ENCODE results near the gene FBLN5. TPM values are rescaled to one million over a fixed set of nuclear protein-coding genes. Genes with fewer than 3 reads are reported as not detected.

FBLN5 gene
- total RNA-seq, 4 donors from 2014 or later = 19.6 to 36.8 (median 27.3) TPM

DNA sequence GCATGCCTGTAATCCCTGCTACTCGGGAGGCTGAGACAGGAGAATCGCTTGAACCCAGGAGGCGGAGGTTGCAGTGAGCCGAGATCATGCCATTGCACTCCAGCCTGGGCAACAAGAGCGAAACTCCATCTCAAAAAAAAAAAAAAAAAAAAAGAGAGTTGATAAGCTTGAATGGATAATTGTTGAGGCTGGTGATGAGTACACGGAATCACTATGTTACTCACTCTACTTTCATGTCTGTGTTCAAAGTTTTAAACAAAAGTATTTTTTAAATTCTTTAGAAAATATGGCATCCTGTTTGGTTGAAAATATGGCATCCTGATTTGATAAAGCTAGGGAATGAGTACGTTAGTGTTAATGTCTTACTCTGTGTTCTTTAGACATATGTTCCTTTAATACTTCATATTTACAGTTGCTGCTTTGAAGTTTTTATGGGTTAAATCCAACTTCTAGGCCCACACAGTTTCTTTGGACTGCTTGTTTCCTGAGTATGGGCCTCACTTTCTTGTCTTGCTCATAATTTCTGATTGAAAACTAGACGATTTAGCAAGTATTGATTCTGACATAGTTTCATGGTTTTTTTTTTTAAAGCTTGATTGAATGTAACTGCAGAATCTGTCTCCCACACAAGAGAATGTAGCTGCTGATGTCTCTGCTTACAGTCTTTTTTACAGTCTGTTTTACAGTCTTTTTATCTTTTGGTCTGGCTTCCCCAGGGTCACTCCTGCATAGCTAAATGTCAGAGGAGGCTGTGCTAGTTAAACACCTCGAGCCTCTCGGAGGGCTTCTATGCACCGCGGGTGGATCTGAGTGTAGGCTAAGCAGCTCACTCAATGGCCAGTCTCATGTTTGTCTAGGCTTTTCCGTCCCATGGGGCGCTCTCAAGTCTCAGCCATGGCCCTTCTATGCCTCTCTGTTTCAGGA is 14.1 kb upstream of the FBLN5 start:
- ATAC-seq (no peak), DNase-seq (no peak)
- Histone ChIP-seq H3K27ac (no peak overlapping the region), H3K36me3 (no peaks in the 10 kb centered on the region), H3K27me3 (no peaks in the 10 kb centered on the region), H3K9me3 (no peaks in the 10 kb centered on the region), H3K4me3 (no peak overlapping the region), H3K4me1 (no peaks in the 10 kb centered on the region)
- TF ChIP-seq, protein P1, sequence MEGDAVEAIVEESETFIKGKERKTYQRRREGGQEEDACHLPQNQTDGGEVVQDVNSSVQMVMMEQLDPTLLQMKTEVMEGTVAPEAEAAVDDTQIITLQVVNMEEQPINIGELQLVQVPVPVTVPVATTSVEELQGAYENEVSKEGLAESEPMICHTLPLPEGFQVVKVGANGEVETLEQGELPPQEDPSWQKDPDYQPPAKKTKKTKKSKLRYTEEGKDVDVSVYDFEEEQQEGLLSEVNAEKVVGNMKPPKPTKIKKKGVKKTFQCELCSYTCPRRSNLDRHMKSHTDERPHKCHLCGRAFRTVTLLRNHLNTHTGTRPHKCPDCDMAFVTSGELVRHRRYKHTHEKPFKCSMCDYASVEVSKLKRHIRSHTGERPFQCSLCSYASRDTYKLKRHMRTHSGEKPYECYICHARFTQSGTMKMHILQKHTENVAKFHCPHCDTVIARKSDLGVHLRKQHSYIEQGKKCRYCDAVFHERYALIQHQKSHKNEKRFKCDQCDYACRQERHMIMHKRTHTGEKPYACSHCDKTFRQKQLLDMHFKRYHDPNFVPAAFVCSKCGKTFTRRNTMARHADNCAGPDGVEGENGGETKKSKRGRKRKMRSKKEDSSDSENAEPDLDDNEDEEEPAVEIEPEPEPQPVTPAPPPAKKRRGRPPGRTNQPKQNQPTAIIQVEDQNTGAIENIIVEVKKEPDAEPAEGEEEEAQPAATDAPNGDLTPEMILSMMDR (IDR thresholded peaks at IDR 0.05 in 4 of 5, conservative IDR thresholded peaks at IDR 0.05 in 1 of 5) = no peak
- TF ChIP-seq POLR2A (IDR thresholded peaks at IDR 0.05) = no peak
- in situ Hi-C loops (cut with MboI; ENCODE audit: low sequenced_read_pairs in 4 of 4) = no loop called here
- intact Hi-C loops (cut with DNase I; ENCODE audit: low total_unique reads) = no loop called here

DNA sequence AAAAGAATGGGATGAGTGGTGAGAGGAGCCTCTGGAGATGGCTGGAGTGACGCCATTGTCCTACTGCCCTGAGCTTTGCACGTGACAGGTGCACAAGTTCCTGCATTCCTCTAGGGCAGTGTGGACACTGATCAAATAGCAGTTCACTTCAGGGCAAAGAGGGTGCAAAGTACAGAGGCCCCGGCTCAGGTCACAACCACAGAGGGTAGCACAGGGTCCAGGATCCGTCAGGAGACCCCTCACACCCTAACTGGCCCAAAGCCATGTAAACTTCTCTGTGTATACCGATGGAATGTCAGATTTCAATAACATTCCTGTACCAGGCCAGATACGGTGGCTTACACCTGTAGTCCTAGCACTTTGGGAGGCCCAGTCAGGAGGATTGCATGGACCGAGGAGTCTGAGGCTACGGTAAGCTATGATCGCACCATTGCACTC is 10.4 kb upstream of the FBLN5 start:
- H3K27ac ChIP-seq = no peak overlapping the region
- in situ Hi-C loops (cut with MboI; ENCODE audit: low sequenced_read_pairs in 4 of 4) (no loop called here), intact Hi-C loops (cut with DNase I; ENCODE audit: low total_unique reads) (no loop called here)
- no peak overlapping the region for H3K4me3 ChIP-seq
- no peaks in the 10 kb centered on the region for H3K27me3 ChIP-seq
- H3K4me1 ChIP-seq = no peaks in the 10 kb centered on the region
- H3K9me3 ChIP-seq = no peaks in the 10 kb centered on the region
- TF ChIP-seq, protein P1 (IDR thresholded peaks at IDR 0.05 in 4 of 5, conservative IDR thresholded peaks at IDR 0.05 in 1 of 5) = no peak
- no peak for TF ChIP-seq POLR2A (IDR thresholded peaks at IDR 0.05)
- ATAC-seq = no peak
- no peaks in the 10 kb centered on the region for H3K36me3 ChIP-seq
- DNase-seq = no peak

DNA sequence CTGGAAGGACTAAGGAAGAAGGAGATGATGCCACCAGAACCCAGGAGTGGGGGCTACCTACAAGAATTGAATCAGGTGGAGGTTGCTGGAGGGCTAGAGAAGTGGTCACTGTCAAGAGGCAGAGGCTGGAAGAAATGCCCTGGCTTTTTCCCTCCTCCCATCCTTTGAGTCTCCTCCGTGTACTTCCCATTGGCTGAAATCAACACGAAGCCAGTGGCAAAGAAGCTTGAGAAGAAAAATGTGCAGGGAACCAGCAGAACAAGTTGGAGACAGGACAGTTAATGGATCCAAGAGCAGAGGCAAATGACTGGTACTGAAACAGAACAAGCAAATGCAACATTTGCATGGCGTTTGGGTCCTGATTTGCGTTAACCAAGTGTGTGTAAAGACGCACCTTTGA is 9.1 kb upstream of the FBLN5 start:
- Histone ChIP-seq H3K27ac (no peak overlapping the region), H3K36me3 (no peaks in the 10 kb centered on the region), H3K9me3 (no peaks in the 10 kb centered on the region), H3K27me3 (no peaks in the 10 kb centered on the region), H3K4me1 (no peaks in the 10 kb centered on the region), H3K4me3 (no peak overlapping the region)
- no peak for DNase-seq
- intact Hi-C loops (cut with DNase I; ENCODE audit: low total_unique reads) = no loop called here
- ATAC-seq = no peak
- in situ Hi-C loops (cut with MboI; ENCODE audit: low sequenced_read_pairs in 4 of 4) = no loop called here
- TF ChIP-seq, protein P1 (IDR thresholded peaks at IDR 0.05 in 4 of 5, conservative IDR thresholded peaks at IDR 0.05 in 1 of 5) = no peak
- no peak for TF ChIP-seq POLR2A (IDR thresholded peaks at IDR 0.05)

DNA sequence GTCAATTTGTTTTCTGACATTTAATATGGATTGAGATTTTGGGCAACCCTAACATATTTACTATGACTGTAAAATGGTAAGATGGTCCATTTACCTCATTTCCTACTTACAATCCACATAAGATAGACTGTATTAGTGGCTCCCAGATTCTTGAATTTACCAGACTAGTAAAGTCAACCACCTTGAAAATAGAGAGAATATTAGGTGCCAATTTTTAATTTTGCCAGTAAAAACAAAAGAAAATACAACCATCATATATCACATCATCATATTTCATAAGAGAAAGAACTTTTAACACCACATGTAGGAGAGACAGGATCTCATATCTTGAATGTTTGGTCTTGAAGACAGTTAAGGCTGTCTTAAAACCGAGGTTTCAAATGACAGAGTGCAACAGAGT is 7.7 kb upstream of the FBLN5 start:
- TF ChIP-seq POLR2A (IDR thresholded peaks at IDR 0.05) = no peak
- ATAC-seq = no peak
- in situ Hi-C loops (cut with MboI; ENCODE audit: low sequenced_read_pairs in 4 of 4) (no loop called here), intact Hi-C loops (cut with DNase I; ENCODE audit: low total_unique reads) (no loop called here)
- DNase-seq = no peak
- Histone ChIP-seq H3K9me3 (no peaks in the 10 kb centered on the region), H3K27me3 (peaks cover 0 to 7% (median 5%) of the 10 kb centered on the region in 3 donors), H3K4me3 (no peak overlapping the region), H3K4me1 (no peaks in the 10 kb centered on the region), H3K27ac (no peak overlapping the region), H3K36me3 (no peaks in the 10 kb centered on the region)

DNA sequence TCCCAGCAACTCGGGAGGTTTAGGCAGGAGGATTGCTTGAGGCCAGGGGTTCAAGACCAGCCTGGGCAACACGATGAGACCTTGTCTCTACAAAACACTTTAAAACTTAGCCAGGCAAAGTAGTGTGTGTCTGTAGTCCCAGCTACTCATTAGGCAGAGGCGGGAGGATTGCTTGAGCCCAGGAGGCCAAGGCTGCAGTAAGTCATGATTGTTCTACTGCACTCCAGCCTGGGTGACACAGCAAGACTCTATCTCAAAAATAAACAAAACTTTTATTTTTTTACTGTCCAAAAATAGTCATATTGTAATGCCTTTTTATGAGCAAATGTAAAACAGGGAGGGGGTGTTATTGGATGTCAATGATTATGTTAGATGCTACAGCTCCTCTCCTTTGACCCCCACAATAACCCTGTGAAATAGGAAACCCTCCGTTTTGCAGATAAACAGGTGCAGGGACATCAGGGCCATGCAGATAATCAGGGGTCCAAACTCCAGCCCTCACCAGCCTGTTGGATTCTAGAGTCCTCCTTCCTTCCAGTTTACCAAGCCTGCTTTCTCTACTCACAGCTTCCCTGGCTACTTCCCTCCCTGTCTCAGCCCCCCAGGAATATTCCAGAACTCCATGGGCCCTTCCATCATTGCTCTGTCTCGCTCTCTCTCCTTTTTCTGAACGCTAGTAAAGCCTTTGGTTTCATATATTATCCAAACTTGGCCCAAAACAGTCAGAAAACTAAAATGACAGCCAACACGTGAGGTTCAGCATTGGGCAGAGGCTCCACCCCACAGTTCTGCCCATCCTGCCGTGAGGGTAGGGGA is 5.9 kb upstream of the FBLN5 start:
- ATAC-seq = no peak
- in situ Hi-C loops (cut with MboI; ENCODE audit: low sequenced_read_pairs in 4 of 4) = no loop called here

More for the DNA sequence above, 5.9 kb upstream of the FBLN5 start:
- Histone ChIP-seq H3K9me3 (no peaks in the 10 kb centered on the region), H3K27me3 (peaks cover 1 to 15% (median 10%) of the 10 kb centered on the region in 3 donors), H3K4me1 (no peaks in the 10 kb centered on the region), H3K27ac (no peak overlapping the region), H3K4me3 (no peak overlapping the region), H3K36me3 (no peaks in the 10 kb centered on the region)
- DNase-seq = no peak
- TF ChIP-seq, protein P1 (IDR thresholded peaks at IDR 0.05 in 4 of 5, conservative IDR thresholded peaks at IDR 0.05 in 1 of 5) = no peak
- TF ChIP-seq POLR2A (IDR thresholded peaks at IDR 0.05) = no peak
- intact Hi-C loops (cut with DNase I; ENCODE audit: low total_unique reads) = no loop called here
